ENCODE measurements around the gene STX11.

DNA sequence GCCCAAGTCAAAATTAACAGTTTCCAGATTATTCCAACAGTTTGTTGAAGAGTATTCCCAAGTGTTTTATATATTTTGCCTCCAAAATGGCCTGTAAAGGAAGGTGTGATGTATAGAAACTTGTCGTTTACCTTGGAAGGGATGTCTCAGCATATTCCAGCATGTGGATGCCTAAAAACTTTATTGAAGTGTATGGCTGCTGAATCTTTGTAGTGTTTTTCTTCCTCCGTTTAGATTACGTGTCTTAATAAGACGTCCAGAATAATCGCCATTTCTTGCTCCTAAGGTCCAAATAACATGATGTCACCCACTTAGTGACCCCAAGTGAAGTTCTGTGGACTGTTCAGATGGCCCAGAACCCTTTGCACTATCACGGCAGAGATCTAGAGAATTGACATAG is 37.0 kb upstream of the STX11 start:
- TF ChIP-seq, protein P1, sequence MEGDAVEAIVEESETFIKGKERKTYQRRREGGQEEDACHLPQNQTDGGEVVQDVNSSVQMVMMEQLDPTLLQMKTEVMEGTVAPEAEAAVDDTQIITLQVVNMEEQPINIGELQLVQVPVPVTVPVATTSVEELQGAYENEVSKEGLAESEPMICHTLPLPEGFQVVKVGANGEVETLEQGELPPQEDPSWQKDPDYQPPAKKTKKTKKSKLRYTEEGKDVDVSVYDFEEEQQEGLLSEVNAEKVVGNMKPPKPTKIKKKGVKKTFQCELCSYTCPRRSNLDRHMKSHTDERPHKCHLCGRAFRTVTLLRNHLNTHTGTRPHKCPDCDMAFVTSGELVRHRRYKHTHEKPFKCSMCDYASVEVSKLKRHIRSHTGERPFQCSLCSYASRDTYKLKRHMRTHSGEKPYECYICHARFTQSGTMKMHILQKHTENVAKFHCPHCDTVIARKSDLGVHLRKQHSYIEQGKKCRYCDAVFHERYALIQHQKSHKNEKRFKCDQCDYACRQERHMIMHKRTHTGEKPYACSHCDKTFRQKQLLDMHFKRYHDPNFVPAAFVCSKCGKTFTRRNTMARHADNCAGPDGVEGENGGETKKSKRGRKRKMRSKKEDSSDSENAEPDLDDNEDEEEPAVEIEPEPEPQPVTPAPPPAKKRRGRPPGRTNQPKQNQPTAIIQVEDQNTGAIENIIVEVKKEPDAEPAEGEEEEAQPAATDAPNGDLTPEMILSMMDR (IDR thresholded peaks at IDR 0.05), result no peak
- TF ChIP-seq EP300 (IDR thresholded peaks at IDR 0.05), result no peak
- TF ChIP-seq POLR2A (IDR thresholded peaks at IDR 0.05), result no peak

Measured in stomach (tissue), 4 donors.